Choroid plexus epithelial cell (primary cell): Measurements from ENCODE around the gene RNF19B.
A peak's percentile ranks its signal among the peaks of the same experiment; 100 is the strongest.

Source experiments
- DNase-seq: peaks from one replicate; pipeline ENCODE4 v3.0.0-alpha.2; 2010; ENCODE audit warnings: low read depth
- H3K4me3 ChIP-seq: 2 replicates; pipeline ENCODE4 v1.5.1; 2011; ENCODE audit warnings: low read depth, mild to moderate bottlenecking, control low read depth, low read length, moderate library complexity
- TF ChIP-seq, protein P1 (sequence below): conservative IDR thresholded peaks from 2 replicates; pipeline ENCODE4 v1.5.1; 2011; ENCODE audit warnings: low read depth, mild to moderate bottlenecking, control low read depth, inconsistent platforms, low read length, moderate library complexity

RNF19B gene

DNA sequence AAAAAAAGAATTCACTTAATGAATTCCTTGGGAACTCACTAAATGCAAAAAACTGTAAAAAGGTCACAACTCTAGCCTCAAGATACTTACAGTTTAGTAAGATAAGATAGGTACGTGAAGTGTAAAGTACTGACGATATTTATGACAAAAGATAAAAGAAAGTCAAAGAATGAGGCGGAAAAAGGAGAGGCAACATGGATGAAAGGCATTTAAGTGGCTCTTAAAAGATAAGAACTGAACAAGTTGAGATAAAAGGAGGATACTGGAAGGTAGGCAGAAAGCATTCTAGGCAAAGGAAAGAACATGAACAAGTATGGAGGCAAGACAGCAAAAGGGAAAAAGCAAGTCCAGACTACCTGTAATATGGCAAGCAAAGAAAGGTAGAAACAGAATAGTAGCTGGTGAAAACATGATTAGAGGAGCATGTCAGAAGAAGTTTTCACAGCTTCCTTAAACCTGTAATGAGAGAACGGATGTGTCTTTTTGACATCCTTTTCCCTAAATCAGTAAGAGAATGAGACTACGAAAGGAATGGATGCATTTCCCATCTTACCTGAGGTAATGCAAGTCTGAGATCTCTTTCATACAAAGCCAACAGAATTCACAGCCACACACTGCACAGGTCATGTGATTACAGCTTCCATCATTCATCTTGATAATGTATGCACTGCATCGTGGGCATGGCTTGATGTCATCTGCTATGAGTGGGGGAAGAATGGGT, 16.8 kb downstream of the RNF19B start:
- TF ChIP-seq, protein P1, sequence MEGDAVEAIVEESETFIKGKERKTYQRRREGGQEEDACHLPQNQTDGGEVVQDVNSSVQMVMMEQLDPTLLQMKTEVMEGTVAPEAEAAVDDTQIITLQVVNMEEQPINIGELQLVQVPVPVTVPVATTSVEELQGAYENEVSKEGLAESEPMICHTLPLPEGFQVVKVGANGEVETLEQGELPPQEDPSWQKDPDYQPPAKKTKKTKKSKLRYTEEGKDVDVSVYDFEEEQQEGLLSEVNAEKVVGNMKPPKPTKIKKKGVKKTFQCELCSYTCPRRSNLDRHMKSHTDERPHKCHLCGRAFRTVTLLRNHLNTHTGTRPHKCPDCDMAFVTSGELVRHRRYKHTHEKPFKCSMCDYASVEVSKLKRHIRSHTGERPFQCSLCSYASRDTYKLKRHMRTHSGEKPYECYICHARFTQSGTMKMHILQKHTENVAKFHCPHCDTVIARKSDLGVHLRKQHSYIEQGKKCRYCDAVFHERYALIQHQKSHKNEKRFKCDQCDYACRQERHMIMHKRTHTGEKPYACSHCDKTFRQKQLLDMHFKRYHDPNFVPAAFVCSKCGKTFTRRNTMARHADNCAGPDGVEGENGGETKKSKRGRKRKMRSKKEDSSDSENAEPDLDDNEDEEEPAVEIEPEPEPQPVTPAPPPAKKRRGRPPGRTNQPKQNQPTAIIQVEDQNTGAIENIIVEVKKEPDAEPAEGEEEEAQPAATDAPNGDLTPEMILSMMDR: no peak
- DNase-seq: no peak
- no peak overlapping the region for H3K4me3 ChIP-seq

DNA sequence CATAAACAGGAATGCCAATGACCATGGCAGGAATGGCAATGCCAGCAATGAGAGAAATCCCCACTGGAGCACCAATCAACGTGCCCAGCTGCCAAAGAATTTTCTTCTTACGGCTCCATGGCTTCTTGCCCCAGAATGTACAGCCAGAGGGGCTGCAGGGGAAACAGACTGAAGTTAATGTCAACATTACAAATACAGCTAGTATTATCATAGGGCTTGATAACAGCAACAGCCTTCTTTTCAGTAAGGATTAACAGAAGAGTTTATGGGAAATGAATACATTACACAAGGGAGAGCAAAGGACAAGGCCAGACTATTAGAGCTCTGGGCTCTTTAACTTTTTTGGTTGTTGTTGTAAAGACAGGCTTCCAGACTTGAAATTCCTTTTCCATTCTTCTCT, 18.2 kb downstream of the RNF19B start:
- DNase-seq: no peak
- TF ChIP-seq, protein P1: no peak
- no peak overlapping the region for H3K4me3 ChIP-seq

DNA sequence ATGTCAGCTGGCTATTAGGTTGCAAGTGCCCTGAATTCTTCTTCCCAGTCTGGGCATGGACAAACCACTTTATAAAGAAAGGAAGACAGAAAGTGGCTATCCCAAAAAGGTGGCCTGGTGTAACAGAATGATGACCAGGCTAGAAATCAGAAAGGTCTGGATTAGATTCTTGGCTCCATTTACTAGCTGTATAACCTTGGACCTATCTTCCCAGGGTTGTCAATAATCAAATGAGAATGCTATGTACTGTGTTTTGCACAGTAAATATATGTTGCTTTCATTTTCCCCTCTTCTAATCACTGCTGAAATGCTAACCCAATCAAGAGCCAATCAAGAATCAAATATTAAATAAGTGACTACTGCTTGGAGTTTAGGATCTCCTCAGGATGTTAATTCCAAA, 20.4 kb downstream of the RNF19B start:
- DNase-seq: no peak
- no peak overlapping the region for H3K4me3 ChIP-seq
- TF ChIP-seq, protein P1: no peak

DNA sequence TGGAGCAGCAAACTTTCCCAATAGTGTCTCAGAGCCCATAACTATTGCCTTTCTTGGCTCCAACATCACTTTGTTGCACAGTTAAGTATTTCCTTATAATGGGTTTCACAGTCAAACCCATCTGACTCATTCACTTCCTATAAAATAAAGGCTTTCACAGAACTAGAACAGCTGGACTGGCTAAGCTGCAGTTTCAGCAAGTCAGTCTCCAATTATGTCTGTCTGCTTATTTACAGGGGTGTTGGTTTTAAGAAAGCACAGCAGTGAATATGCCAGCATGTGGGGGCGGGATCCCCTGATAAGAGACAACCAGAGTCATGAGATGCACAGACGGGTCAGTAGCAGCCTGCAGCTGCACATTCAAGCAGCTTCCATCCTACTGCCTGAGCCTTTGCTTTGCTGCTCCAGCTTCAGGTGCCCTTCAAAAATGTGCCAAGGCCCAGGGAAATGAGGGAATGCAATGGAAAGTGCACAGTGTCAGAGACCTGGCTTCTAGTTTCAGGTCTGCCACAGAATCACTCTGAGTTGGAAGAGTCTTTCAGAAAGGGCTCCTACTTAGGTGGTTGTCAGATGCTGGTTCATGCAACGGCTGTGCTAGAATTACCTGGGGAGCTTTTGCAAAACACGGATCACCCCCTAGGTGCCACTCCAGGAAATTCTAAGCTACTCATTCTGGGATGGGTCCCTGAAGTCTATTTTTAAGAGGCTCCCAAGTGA, 24.8 kb downstream of the RNF19B start:
- DNase-seq: peak; percentile 90

DNA sequence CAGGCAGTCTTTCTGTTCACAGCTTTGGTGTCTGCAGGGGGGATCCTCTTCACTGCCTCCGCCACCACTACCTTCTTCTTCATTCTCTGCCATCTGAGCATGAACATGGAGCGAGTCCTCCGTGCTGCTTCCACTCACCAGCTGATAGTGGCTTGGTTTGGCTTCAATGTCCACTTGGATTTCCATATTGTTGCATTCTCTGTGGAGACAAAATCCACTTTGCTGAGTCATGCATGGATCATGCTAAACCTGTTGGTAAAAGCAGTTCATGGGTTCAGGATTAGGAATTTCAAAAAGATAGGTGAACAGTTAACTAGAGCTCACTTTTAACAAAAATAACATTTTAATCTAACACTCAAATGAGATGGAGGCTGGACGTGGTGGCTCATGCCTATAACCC, 27.5 kb downstream of the RNF19B start:
- H3K4me3 ChIP-seq: no peak overlapping the region
- no peak for DNase-seq
- TF ChIP-seq, protein P1: no peak

More for the DNA sequence above, 24.8 kb downstream of the RNF19B start:
- H3K4me3 ChIP-seq: no peak overlapping the region
- TF ChIP-seq, protein P1: no peak

DNA sequence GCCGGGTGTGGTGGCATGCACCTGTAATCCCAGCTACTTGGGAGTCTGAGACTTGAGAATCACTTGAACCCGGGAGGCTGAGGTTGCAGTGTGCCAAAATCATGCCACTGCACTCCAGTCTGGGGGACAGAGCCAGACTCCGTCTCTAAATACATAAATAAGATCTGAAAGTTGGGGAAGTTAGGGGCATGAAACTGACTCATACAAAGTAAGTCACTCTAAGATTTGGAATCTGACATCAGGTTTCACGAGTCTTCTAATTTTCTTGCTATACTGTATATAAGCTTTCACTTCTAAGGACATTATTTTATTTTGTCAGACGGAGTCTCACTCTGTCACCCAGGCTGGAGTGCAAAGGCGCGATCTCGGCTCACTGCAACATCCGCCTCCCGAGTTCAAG, 30.1 kb downstream of the RNF19B start:
- H3K4me3 ChIP-seq: no peak overlapping the region
- DNase-seq: no peak
- TF ChIP-seq, protein P1: no peak

DNA sequence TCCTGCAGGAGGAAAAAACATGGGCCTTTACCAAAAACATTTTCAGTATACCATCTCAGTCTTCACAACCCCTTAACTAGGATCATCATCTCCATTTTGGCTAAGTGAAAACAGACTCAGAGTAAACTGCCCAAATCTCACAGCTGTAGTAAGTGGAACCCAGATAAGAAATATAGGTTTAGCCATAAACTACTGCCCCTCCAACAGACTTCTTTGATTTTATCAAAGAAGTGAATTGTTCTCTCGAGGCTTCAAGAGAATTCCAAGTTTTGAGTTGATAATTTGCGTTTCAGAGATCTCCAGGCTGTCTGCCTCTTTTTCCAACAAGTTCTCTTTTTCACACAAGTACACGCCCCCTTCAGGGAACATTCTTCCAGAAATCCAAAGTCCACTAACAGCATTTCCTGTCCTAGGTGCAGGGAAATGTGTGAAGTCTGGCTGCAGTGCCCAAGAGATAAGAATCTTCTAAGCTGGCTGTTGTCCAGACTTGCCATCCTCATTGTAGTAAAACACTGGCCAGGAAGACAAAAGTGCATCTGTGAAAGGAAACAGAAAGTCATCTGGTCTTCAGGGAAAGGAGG, 30.8 kb downstream of the RNF19B start:
- peak; percentile 41 for DNase-seq

More for the DNA sequence above, 30.8 kb downstream of the RNF19B start:
- TF ChIP-seq, protein P1: peak; percentile 10
- H3K4me3 ChIP-seq: no peak overlapping the region
